HG02884 (cell line): ENCODE results near the gene EHMT1.
A peak's percentile ranks its signal among the peaks of the same experiment; 100 is the strongest.
"Not testable (repeated sequence)": the region's sequence is repeated elsewhere in the genome, so short reads cannot be mapped to it uniquely, and the experiment has no call there.

Experiments used
- ATAC-seq: cut with Tn5 transposase; IDR thresholded peaks from one replicate; pipeline ENCODE4 v1.9.1; 2021; ENCODE audit warnings: mild to moderate bottlenecking, moderate library complexity; ENCODE audit not compliant: unreplicated experiment

EHMT1 gene

GRCh38 chr9:137614631-137615386 lies 4.0 kb upstream of the EHMT1 start:
- ATAC-seq = no peak

GRCh38 chr9:137615387-137615871 lies 3.4 kb upstream of the EHMT1 start:
- ATAC-seq = no peak

GRCh38 chr9:137619240-137620047 lies 639 bp downstream of the EHMT1 start:
- peak; percentile 20 for ATAC-seq

GRCh38 chr9:137620048-137620405 lies 1.2 kb downstream of the EHMT1 start:
- no peak for ATAC-seq

GRCh38 chr9:137620581-137620980 lies 1.8 kb downstream of the EHMT1 start:
- ATAC-seq = no peak

GRCh38 chr9:137621131-137621757 lies 2.4 kb downstream of the EHMT1 start:
- no peak for ATAC-seq

GRCh38 chr9:137622211-137622610 lies 3.4 kb downstream of the EHMT1 start:
- ATAC-seq = not testable (repeated sequence)

GRCh38 chr9:137626464-137626863 lies 7.7 kb downstream of the EHMT1 start:
- no peak for ATAC-seq

- not testable (repeated sequence) for ATAC-seq
Observed at GRCh38 chr9:137627406-137627805, 8.6 kb downstream of the EHMT1 start.

GRCh38 chr9:137630126-137630525 lies 11.3 kb downstream of the EHMT1 start:
- ATAC-seq = no peak

- ATAC-seq = no peak
Observed at GRCh38 chr9:137630679-137631078, 11.9 kb downstream of the EHMT1 start.

- ATAC-seq = no peak
Observed at GRCh38 chr9:137631345-137632229, 12.8 kb downstream of the EHMT1 start.

GRCh38 chr9:137632230-137633161 lies 13.7 kb downstream of the EHMT1 start:
- no peak for ATAC-seq

- no peak for ATAC-seq
Observed at GRCh38 chr9:137634016-137634415, 15.2 kb downstream of the EHMT1 start.

- ATAC-seq = no peak
Observed at GRCh38 chr9:137638680-137639079, 19.9 kb downstream of the EHMT1 start.

GRCh38 chr9:137639303-137640051 lies 20.7 kb downstream of the EHMT1 start:
- no peak for ATAC-seq

GRCh38 chr9:137640862-137641261 lies 22.1 kb downstream of the EHMT1 start:
- ATAC-seq = no peak

- no peak for ATAC-seq
Observed at GRCh38 chr9:137642118-137642601, 23.4 kb downstream of the EHMT1 start.

GRCh38 chr9:137642892-137643291 lies 24.1 kb downstream of the EHMT1 start:
- no peak for ATAC-seq
